Endothelial cell of umbilical vein (primary cell): ENCODE results near the gene ADAMTS17. TPM values are rescaled to one million over a fixed set of nuclear protein-coding genes. Genes with fewer than 3 reads are reported as not detected.

Source experiments
- BruUV-seq: library from RNA; stranded (reverse); fragments of 400-500 nt; replicated peaks from 2 replicates; lab custom pipeline; 2021; lab: Mats Ljungman, UMichigan
- CTCF ChIA-PET: fragments of 300-600, 350-600 bp; sonication (Branson Sonifier 250); formaldehyde crosslinking; loops from one replicate; lab custom pipeline; 2021; ENCODE audit warnings: antibody characterized with exemption, inconsistent platforms; lab: Charles Lee
- POLR2A ChIA-PET: fragments of 300-600, 350-600 bp; sonication (Branson Sonifier 250); formaldehyde crosslinking; loops from one replicate; lab custom pipeline; 2021; ENCODE audit warnings: antibody characterized with exemption, inconsistent platforms; lab: Charles Lee
- DNase-seq: peaks from one replicate; pipeline ENCODE4 v3.0.0-alpha.2; 2011; ENCODE audit warnings: low read depth, low spot score
- FAIRE-seq: peaks from 2 replicates; lab custom pipeline; 2011; peaks lifted over from hg19 to GRCh38; lab: Jason Lieb, UNC
- H2AFZ ChIP-seq: 2 replicates; pipeline ENCODE4 v1.6.0; 2012; ENCODE audit warnings: low read depth, low read length, control low read depth, inconsistent platforms
- H3K27ac ChIP-seq: 2 replicates; pipeline ENCODE4 v1.5.1; 2011; ENCODE audit warnings: low read depth, mild to moderate bottlenecking, control low read depth, low read length, moderate library complexity; ENCODE audit not compliant: insufficient read depth
- H3K27me3 ChIP-seq, 2 experiments: 2 replicates each; pipeline versions ENCODE4 v1.6.0 to v1.6.1; 2011; ENCODE audit warnings: low read length in 2 of 2, mixed read lengths in 1 of 2; ENCODE audit not compliant: control insufficient read depth in 2 of 2, insufficient read depth in 2 of 2
- H3K36me3 ChIP-seq, 2 experiments: 2 replicates in 1 of 2; 3 replicates in 1 of 2; pipeline ENCODE4 v1.5.1; 2011; ENCODE audit warnings: low read length in 2 of 2, mild to moderate bottlenecking in 1 of 2, moderate library complexity in 1 of 2; ENCODE audit not compliant: control insufficient read depth in 2 of 2, insufficient read depth in 2 of 2; ENCODE audit errors: extremely low read depth in 1 of 2
- H3K4me1 ChIP-seq: 3 replicates; pipeline ENCODE4 v1.5.1; 2011; ENCODE audit warnings: mild to moderate bottlenecking, low read length; ENCODE audit not compliant: control insufficient read depth, insufficient read depth; ENCODE audit errors: extremely low read depth
- H3K4me2 ChIP-seq: 2 replicates; pipeline ENCODE4 v1.6.1; 2011; ENCODE audit warnings: low read length, control low read depth, mixed read lengths; ENCODE audit not compliant: insufficient read depth
- H3K4me3 ChIP-seq, 3 experiments: fragments of 200-600 bp in 1 of 3; sonication (generic), shearing (Covaris generic) in 1 of 3; replicated peaks in 1 of 3; 2 replicates each; pipeline ENCODE4 v1.5.1; 2011 to 2016; ENCODE audit warnings: control low read depth in 3 of 3, low read length in 3 of 3, mild to moderate bottlenecking in 2 of 3, inconsistent platforms in 1 of 3, low read depth in 1 of 3, moderate library complexity in 1 of 3; ENCODE audit not compliant: insufficient read depth in 1 of 3
- H3K79me2 ChIP-seq: 2 replicates; pipeline ENCODE4 v1.6.0; 2012; ENCODE audit warnings: low read length, inconsistent platforms; ENCODE audit not compliant: control insufficient read depth, insufficient read depth
- H3K9ac ChIP-seq: replicated peaks from 2 replicates; pipeline ENCODE3; 2011; ENCODE audit warnings: low read length, control low read depth; ENCODE audit not compliant: insufficient read depth; ENCODE audit errors: extremely low read depth
- H3K9me1 ChIP-seq: replicated peaks from 3 replicates; pipeline ENCODE4 v1.6.0; 2011; ENCODE audit warnings: mild to moderate bottlenecking, low read length; ENCODE audit not compliant: control insufficient read depth, insufficient read depth; ENCODE audit errors: extremely low read depth
- H3K9me3 ChIP-seq: replicated peaks from 2 replicates; pipeline ENCODE4 v1.5.1; 2012; ENCODE audit warnings: low read length, inconsistent platforms; ENCODE audit not compliant: control insufficient read depth, insufficient read depth
- H4K20me1 ChIP-seq: replicated peaks from 2 replicates; pipeline ENCODE3; 2011; ENCODE audit warnings: mild to moderate bottlenecking, low read length; ENCODE audit not compliant: control insufficient read depth, insufficient read depth; ENCODE audit errors: extremely low read depth
- CTCF ChIP-seq, 2 donors: IDR thresholded peaks; 1 replicate in 1 of 2; 2 replicates in 1 of 2; pipeline ENCODE4 v1.5.1; 2011; ENCODE audit warnings: low read length in 2 of 2, mild to moderate bottlenecking in 2 of 2, moderate library complexity in 2 of 2, control low read depth in 1 of 2, inconsistent platforms in 1 of 2, low read depth in 1 of 2; ENCODE audit not compliant: insufficient read depth in 1 of 2; ENCODE audit errors: extremely low read depth in 1 of 2
- EZH2 ChIP-seq: IDR thresholded peaks from 2 replicates; pipeline ENCODE4 v1.6.1; 2012; ENCODE audit warnings: borderline replicate concordance, low read depth, mild to moderate bottlenecking, moderate library complexity, low read length, inconsistent platforms; ENCODE audit not compliant: severe bottlenecking
- FOS ChIP-seq: IDR thresholded peaks from 2 replicates; pipeline ENCODE4 v1.6.1; 2011; ENCODE audit warnings: mild to moderate bottlenecking, low read length, moderate library complexity, borderline replicate concordance; ENCODE audit not compliant: insufficient read depth
- GATA2 ChIP-seq: IDR thresholded peaks from 2 replicates; pipeline ENCODE4 v1.7.0; 2011; ENCODE audit warnings: low read depth, mild to moderate bottlenecking, moderate library complexity, mixed read lengths, low read length; ENCODE audit not compliant: insufficient read length, insufficient read depth
- JUN ChIP-seq: IDR thresholded peaks from 2 replicates; pipeline ENCODE4 v1.6.1; 2011; ENCODE audit warnings: borderline replicate concordance, low read depth; ENCODE audit not compliant: insufficient read length, insufficient read depth
- POLR2A ChIP-seq: IDR thresholded peaks from 2 replicates; pipeline ENCODE4 v1.6.1; 2012; ENCODE audit warnings: low read depth, mild to moderate bottlenecking, control low read depth, low read length
- POLR2AphosphoS5 ChIP-seq: IDR thresholded peaks from 2 replicates; pipeline ENCODE4 v1.6.1; 2012; ENCODE audit warnings: low read depth, mild to moderate bottlenecking, control low read depth, low read length, moderate library complexity; ENCODE audit not compliant: insufficient read depth
- dilution Hi-C: fragments of 300-500 bp; cut with MboI; formaldehyde crosslinking; loops from one replicate; pipeline ENCODE4 v1.15.0; 2019; ENCODE audit warnings: low sequenced_read_pairs; ENCODE audit not compliant: extremely low pct_ligation_motif_present
- intact Hi-C: fragments of 100-400 bp; cut with micrococcal nuclease; formaldehyde crosslinking; loops from one replicate; pipeline ENCODE4 v1.10.0; 2022
- polyA plus RNA-seq, 4 experiments: library from polyadenylated mRNA; depleted of rRNA in 3 of 4; stranded (reverse) in 3 of 4; unstranded in 1 of 4; fragments of >200 nt; gene quantifications; 2 replicates each; pipeline versions ENCODE4 v1.2.1 to v1.2.3, GENCODE V29; 2011 to 2012; ENCODE audit warnings: missing spikeins in 1 of 4
- total RNA-seq: library from RNA; stranded (reverse); gene quantifications from 2 replicates; pipeline ENCODE4 v1.2.3, GENCODE V29; 2021
- TF ChIP-seq, protein P1 (sequence below): IDR thresholded peaks from 2 replicates; pipeline ENCODE4 v1.6.1; 2011; ENCODE audit not compliant: insufficient read depth, insufficient read length

The ADAMTS17 gene
- total and polyA plus RNA-seq, 2 donors (not counting 3 experiments of a cell fraction or from before 2014, with no cell fraction given) = 0.12 TPM; not detected in 1

DNA sequence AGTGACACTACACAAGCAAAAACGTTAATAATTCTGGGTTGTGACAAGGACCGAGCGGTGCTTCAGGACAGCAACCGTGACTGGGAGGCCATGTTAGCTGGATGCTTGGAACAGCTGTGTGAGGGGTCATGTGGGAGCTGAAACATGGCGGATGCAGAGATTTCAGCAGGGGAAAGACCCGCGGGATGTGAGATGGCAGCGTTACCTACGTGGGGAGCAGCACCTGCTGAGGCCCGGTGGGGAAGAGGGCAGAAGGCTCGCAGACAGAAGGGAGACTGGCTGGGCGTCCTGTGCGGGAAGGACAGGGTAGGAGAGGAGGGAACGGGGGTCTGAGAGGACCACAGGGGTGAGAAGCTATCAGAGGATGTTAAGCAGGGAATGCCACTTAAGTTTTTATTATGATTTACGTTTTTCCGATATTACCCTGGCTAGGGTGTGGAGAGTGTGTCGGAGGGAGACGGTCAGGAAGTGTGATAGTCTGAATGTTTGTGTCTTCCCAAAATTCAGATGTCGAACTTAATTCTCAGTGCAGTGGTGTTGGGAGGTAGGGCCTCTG lies 379.7 kb downstream of the ADAMTS17 start:
- Histone ChIP-seq H2AFZ (no peak overlapping the region), H3K4me3 (no peak overlapping the region), H3K9me1 (no peaks in the 10 kb centered on the region), H3K9me3 (no peaks in the 10 kb centered on the region), H3K27ac (no peak overlapping the region), H3K4me1 (no peaks in the 10 kb centered on the region), H3K27me3 (no peaks in the 10 kb centered on the region), H3K79me2 (no peaks in the 10 kb centered on the region), H3K9ac (no peak overlapping the region), H4K20me1 (no peaks in the 10 kb centered on the region), H3K4me2 (no peak overlapping the region), H3K36me3 (no peaks in the 10 kb centered on the region)
- CTCF ChIA-PET = no interaction called here
- FAIRE-seq (no peak), DNase-seq (no peak)
- dilution Hi-C loops (no loop called here), intact Hi-C loops (no loop called here)
- POLR2A ChIA-PET = no interaction called here
- no TSS peak for BruUV-seq
- TF ChIP-seq, protein P1, sequence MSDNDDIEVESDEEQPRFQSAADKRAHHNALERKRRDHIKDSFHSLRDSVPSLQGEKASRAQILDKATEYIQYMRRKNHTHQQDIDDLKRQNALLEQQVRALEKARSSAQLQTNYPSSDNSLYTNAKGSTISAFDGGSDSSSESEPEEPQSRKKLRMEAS = no peak
- TF ChIP-seq FOS = no peak
- no peak for TF ChIP-seq EZH2
- TF ChIP-seq POLR2AphosphoS5 = no peak
- no peak for TF ChIP-seq POLR2A
- TF ChIP-seq JUN = no peak
- TF ChIP-seq GATA2 = no peak
- no peak for TF ChIP-seq CTCF (IDR thresholded peaks at IDR 0.05; ENCODE audit: extremely low read depth in 1 of 2, insufficient read depth in 1 of 2, low read depth in 1 of 2, low read length in 2 of 2)
